Stimulated activated naive CD8-positive, alpha-beta T cell treated with anti-CD3 and anti-CD28 coated beads, Interleukin-15, amount 100 ng/mL, for 72 hours (primary cell): ENCODE data around the gene SFXN2.
A peak's percentile ranks its signal among the peaks of the same experiment; 100 is the strongest.
"Not testable (repeated sequence)": the region's sequence is repeated elsewhere in the genome, so short reads cannot be mapped to it uniquely, and the experiment has no call there.

Experiments
- ATAC-seq: fragments of 150-1000 bp; cut with Tn5 transposase; 2 replicates; pipeline ENCODE4 v1.10.0; 2021; ENCODE audit warnings: mild to moderate bottlenecking, moderate library complexity
- DNase-seq, 2 donors: peaks; one replicate each; pipeline ENCODE4 v3.0.0; 2021 to 2022
- H3K27ac Mint-ChIP-seq, 2 donors: one replicate each; pipeline ENCODE4 v1.8.0; 2022; ENCODE audit warnings: mild to moderate bottlenecking in 2 of 2, mixed read lengths in 2 of 2, moderate library complexity in 2 of 2
- H3K27me3 Mint-ChIP-seq: one replicate; pipeline ENCODE4 v1.8.0; 2022; ENCODE audit warnings: mixed read lengths
- H3K4me1 Mint-ChIP-seq: one replicate; pipeline ENCODE4 v1.8.0; 2022; ENCODE audit warnings: mild to moderate bottlenecking, mixed read lengths
- H3K4me3 Mint-ChIP-seq, 2 donors: one replicate each; pipeline ENCODE4 v1.8.0; 2022; ENCODE audit warnings: mild to moderate bottlenecking in 2 of 2, mixed read lengths in 2 of 2, moderate library complexity in 1 of 2
- H3K9me3 Mint-ChIP-seq, 2 donors: one replicate each; pipeline ENCODE4 v1.8.0; 2022; ENCODE audit warnings: mixed read lengths in 2 of 2

SFXN2 gene

DNA sequence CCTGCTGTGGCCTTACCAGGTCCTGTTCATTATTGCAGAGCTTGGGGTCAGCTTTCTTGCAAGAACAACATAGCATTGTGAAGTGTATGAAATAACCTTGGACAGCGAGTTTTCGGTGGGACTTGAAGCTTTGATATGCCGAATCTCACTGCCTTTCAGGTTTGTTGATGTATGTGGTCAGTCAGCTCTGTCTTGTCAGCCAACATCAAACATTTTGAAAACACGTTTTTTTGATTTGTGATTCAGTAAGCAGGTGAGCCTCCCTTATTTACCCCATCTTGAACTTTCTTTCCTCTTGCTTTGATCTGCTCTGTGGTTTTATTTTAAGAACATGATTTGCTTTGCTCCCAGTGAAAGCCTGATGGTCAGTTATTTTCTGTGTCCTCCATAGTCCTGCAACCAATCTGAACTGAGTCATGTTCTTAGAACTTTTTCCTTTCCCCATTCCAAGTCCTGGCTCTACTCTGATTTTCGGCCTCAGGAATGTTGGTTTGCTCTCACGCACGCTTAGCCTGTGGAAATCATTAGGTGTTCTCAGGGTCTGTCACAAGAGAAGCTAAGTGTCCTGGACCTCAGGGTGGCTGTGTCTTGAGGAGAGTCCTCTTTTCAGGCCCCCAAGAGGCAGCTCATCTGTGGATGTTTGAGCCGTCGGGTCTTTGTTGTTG, 38.0 kb downstream of the SFXN2 start:
- DNase-seq = no peak
- Mint-ChIP-seq H3K4me3 (no peak overlapping the region), H3K27ac (no peak overlapping the region)

DNA sequence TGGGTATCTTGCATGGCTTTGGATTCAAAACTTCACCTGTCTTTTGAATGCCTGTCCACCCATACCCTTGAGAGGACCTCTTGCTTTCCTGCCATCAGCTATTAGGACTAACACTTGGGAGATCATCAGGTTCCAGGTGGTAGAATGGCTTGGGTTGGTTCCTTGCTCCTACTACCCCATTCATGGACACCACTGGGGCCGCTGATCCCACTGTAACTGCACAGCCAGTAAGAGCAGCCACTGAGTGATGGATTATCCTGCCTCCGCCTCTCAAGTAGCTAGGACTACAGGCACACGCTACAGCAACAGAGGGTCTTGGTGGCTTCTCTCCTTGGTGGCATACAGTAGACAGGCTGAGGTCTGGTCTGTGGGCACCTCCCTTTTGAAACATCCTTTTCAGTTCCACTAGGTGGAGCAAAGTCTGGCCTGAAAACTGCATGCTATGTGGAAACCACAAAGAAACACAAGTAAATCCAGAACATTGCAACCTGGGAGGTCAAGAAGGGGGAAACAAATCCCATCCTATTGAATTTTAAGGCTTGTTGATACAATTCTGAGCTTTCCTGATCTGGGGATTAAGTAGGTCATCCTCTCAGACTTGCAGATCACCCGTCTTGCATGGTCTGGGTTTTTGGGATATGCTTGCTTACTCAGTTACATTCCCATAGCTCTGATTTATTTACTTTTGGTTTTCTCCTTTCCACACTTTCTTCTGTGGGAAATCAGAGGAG, 38.7 kb downstream of the SFXN2 start:
- no peak for DNase-seq
- Mint-ChIP-seq H3K4me3 (no peak overlapping the region), H3K27me3 (no peaks in the 10 kb centered on the region), H3K27ac (no peak overlapping the region), H3K4me1 (peaks cover 50% of the 10 kb centered on the region), H3K9me3 (no peaks in the 10 kb centered on the region)
- ATAC-seq = peak; percentile 87

More for the DNA sequence above, 38.0 kb downstream of the SFXN2 start:
- no peak for ATAC-seq
- no peaks in the 10 kb centered on the region for H3K27me3 Mint-ChIP-seq
- no peaks in the 10 kb centered on the region for H3K9me3 Mint-ChIP-seq
- H3K4me1 Mint-ChIP-seq = peaks cover 44% of the 10 kb centered on the region

DNA sequence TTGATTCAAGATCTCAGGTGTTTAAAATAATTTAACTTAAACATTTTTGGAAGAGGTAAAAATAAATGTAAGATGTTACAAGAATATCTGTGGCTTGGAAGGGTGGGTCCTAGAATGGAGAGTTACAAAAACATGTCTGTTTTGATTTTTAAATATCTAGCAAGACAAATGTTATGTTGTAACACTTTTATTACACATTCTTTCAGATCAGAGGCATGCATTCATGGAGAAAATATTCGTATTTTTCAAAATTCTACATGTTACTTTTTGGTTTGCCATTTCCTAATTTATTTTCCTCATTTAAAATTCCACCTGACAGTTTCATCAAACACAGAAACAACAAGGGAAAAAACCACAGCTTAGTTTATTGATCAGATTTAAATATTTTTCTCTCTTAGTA, 39.3 kb downstream of the SFXN2 start:
- DNase-seq (no peak), ATAC-seq (no peak)
- Mint-ChIP-seq H3K4me3 (no peak overlapping the region), H3K4me1 (peaks cover 50% of the 10 kb centered on the region), H3K9me3 (no peaks in the 10 kb centered on the region), H3K27ac (no peak overlapping the region), H3K27me3 (no peaks in the 10 kb centered on the region)

DNA sequence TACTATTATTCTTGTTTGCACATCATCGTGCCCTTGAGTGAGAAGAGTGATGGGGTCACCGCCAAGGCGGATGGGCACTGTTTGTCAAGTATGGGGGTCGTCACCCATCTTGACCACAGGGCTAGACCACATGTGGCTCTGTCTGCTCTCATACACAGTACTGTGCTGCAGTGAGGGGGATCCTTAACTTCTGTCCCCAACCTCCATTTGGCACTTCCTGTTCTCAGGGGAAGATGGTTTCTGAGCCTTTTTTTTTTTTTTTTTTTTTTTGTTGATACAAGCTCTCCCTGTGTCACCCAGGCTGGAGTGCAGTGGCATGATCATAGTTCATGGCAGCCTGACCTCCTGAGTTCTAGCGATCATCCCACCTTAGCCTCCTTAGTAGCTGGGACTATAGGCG, 42.9 kb downstream of the SFXN2 start:
- no peak for DNase-seq
- no peaks in the 10 kb centered on the region for H3K27me3 Mint-ChIP-seq
- H3K27ac Mint-ChIP-seq = no peak overlapping the region
- no peak overlapping the region for H3K4me3 Mint-ChIP-seq
- no peak for ATAC-seq
- no peaks in the 10 kb centered on the region for H3K9me3 Mint-ChIP-seq
- H3K4me1 Mint-ChIP-seq = peaks cover 43% of the 10 kb centered on the region

DNA sequence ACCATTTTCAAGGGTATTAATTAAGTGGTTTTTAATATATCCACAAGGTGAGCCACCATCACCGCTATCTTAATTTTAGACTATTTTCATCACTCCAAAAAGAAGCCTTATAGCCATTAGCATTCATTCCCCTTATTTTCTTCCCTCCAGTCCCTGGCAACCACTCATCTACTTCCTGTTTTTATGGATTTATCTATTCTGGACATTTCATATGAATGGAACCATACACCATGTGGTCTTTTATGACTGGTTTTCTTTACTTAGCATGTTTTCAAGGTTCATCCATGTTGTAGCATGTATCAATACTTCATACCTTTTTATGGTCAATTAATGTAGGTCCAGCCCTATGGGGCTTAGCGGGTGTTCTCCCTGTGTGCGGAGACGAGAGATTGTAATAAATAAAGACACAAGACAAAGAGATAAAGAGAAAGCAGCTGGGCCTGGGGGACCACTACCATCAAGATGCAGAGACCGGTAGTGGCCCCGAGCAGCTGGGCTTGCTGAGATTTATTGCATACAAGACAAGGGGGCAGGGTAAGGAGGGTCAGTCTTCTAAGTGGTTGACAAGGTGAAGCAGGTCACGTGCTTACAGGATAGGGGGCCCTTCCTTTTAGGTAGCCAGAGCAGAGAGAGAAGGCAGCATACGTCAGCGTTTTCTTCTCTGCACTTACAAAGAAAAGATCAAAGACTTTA, 44.0 kb downstream of the SFXN2 start:
- Mint-ChIP-seq H3K4me3 (peak overlapping the region; percentile 13 to 36), H3K4me1 (peaks cover 39% of the 10 kb centered on the region), H3K27me3 (no peaks in the 10 kb centered on the region), H3K27ac (no peak overlapping the region), H3K9me3 (no peaks in the 10 kb centered on the region)
- ATAC-seq (no peak), DNase-seq (no peak)

DNA sequence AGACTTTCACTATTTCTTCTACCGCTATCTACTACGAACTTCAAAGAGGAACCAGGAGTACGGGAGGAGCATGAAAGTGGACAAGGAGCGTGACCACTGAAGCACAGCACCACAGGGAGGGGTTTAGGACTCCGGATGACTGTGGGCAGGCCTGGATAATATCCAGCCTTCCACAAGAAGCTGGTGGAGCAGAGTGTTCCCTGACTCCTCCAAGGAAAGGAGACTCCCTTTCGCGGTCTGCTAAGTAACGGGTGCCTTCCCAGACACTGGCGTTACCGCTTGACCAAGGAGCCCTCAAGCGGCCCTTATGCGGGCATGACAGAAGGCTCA, 44.5 kb downstream of the SFXN2 start:
- H3K9me3 Mint-ChIP-seq, DNase-seq, ATAC-seq, H3K27me3 Mint-ChIP-seq, H3K27ac Mint-ChIP-seq: not testable (repeated sequence)
- H3K4me3 Mint-ChIP-seq = peak overlapping the region in 1 of 2 donors; percentile 36
- peaks cover 36% of the 10 kb centered on the region for H3K4me1 Mint-ChIP-seq

DNA sequence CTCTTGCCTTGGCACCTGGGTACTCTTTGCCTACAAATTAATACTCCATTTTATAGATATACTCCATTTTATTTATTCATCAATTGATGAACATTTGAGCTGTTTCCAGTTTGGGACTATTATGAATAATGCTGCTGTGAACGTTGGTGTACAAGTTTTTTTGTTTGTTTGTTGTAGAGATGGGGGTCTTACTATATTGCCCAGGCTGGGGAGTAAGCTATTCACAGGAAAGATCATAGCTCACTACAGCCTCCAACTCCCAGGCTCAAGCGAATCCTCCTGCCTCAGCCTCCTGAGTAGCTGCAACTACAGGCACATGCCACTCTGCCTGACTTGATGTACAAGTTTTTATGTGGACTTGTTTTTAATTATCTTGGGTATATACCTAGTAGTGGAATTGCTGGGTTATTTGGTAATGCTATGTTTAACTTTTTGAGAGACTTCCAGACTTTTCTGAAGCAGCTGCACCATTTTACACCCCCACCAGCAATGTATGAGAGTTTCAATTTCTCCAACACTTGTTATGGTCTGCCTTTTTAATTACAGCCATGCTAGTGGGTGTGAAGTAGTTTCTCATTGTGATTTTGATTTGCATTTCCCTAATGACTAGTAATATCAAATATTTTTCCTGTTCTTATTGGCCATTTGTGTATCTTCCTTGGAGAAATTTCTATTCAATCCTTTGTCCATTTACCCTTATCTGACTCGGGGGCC, 45.2 kb downstream of the SFXN2 start:
- Mint-ChIP-seq H3K4me3 (no peak overlapping the region), H3K9me3 (no peaks in the 10 kb centered on the region), H3K27ac (peak overlapping the region in 1 of 2 donors; percentile 14), H3K27me3 (no peaks in the 10 kb centered on the region), H3K4me1 (peaks cover 43% of the 10 kb centered on the region)
- DNase-seq (no peak), ATAC-seq (no peak)

DNA sequence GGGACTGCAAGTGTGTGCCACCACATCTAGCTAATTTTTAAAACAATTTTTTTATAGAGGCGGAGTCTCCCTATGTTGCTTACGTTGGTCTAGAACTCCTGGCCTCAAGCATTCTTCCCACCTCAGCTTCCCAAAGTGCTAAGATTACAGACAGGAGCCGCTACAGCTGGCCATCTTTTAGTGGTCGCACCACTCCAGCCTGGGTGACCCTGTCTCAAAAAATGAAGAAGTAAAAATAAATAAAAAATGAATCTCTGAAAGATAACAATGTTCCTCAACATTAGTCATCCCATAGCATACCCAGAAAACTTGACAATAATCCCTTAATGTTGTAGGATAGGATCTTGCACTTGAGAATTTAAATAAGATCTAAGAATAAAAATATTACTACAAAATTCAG, 47.5 kb downstream of the SFXN2 start:
- Mint-ChIP-seq H3K27ac (no peak overlapping the region), H3K4me1 (peaks cover 59% of the 10 kb centered on the region), H3K4me3 (no peak overlapping the region), H3K27me3 (no peaks in the 10 kb centered on the region), H3K9me3 (no peaks in the 10 kb centered on the region)
- ATAC-seq (no peak), DNase-seq (no peak)

DNA sequence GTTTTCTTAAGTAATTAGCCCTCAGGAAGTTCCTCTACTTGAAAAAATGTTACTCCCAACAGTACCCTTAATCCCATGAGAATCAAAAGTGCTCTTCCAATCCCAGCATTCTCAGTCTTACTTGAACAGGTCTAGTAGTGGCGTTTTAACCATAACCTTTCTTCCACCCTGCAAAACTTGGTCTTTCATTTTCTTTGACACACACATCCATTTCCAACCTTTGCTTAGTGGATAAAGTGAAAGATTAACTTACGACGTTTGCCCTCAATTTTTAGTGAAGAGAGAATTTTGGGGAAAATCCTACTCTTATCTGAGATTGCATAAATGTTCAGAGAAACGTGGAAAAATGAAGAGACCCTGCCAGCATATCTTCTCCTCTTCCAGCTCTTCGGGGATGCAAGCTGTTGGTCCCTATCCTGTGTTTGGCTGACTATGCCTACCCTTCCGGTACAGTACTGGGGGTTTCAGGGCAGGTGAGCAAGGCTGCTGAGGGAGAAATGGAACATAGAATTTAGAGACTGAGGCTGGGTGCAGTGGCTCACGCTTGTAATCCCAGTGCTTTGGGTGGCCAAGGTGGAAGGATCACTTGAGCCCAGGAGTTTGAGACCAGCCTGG, 48.1 kb downstream of the SFXN2 start:
- no peaks in the 10 kb centered on the region for H3K9me3 Mint-ChIP-seq
- no peaks in the 10 kb centered on the region for H3K27me3 Mint-ChIP-seq
- DNase-seq (no peak), ATAC-seq (no peak)
- H3K4me3 Mint-ChIP-seq = no peak overlapping the region
- H3K27ac Mint-ChIP-seq = no peak overlapping the region
- peaks cover 60% of the 10 kb centered on the region for H3K4me1 Mint-ChIP-seq

DNA sequence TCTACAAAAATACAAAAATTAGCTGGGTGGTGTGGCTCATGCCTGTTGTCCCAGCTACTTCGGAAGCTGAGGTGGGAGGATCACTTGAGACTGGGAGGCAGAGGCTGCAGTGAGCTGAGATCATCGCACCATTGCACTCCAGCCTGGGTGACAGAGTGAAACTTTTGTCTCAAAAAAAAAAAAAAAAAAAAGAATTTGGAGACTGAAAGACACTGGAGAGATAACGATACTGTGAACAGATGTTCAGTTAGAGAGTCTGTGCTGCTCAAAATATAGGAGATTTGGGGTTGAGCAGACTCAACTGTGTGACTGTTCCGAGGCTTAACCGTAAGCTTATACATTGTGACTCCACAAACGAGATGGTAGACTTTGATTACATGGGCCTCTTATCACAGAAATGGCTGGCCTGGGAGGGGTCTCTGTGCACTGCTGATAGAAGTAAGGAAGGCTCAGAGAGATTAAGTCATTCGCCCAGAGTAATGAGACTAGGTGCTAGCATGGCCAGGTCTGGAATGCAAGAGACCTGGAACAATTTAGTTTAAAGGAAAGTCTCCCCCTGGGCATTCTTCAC, 48.7 kb downstream of the SFXN2 start:
- DNase-seq = no peak
- peaks cover 59% of the 10 kb centered on the region for H3K4me1 Mint-ChIP-seq
- no peaks in the 10 kb centered on the region for H3K27me3 Mint-ChIP-seq
- no peak overlapping the region for H3K27ac Mint-ChIP-seq
- H3K4me3 Mint-ChIP-seq = no peak overlapping the region
- no peak for ATAC-seq
- no peaks in the 10 kb centered on the region for H3K9me3 Mint-ChIP-seq

DNA sequence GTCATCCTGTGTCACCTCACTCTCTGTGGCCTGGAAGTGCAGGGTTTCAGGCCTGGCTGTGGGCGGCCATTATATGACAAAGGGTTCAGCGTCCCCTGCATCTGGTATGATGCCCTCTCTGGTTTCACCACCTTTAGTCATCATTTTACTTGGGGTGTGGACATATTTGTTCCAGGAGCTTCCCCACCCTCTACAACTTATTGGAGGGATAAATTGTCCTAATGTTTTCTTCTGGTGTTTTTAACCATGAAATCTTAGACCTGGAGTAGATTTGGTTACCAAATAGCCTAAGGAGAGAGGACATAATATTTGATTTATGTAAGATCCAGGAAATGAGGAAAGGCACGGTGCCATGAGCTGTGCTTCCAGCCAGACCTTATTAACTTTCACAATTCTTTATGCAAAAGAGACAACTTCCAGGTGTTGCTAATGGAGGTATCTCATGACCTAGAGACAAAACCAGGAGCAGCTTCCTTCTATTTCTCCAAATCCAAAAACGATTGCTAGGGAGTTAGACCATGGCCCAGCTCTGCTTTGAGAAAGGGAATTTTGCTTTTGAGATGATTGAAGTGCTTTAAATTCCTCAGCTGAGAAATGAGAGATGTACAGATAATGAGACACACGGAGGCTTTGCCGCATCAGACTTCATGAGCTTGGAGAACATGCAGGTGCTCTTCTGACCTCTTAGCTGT, 50.2 kb downstream of the SFXN2 start:
- no peak overlapping the region for H3K4me3 Mint-ChIP-seq
- DNase-seq (no peak), ATAC-seq (no peak)
- no peaks in the 10 kb centered on the region for H3K27me3 Mint-ChIP-seq
- no peak overlapping the region for H3K27ac Mint-ChIP-seq
- no peaks in the 10 kb centered on the region for H3K9me3 Mint-ChIP-seq
- H3K4me1 Mint-ChIP-seq = peaks cover 56% of the 10 kb centered on the region

DNA sequence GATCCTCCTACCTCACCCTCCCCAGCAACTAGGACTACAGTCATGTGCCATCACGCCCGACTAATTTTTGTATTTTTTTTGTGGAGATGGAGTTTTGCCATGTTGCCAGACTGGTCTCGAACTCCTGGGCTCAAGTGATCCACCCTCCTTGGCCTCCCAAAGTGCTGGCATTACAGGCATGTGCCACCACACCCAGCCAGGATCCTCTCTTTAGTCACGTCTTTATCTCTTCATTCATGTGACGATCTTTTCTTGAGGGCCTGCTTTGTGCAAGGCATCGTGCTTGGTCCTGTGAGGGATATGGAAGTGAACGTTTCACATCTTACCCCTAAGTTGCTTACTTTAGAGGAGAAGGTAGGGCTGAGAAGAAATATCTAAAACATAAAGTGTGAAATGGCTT, 50.9 kb downstream of the SFXN2 start:
- ATAC-seq (no peak), DNase-seq (no peak)
- Mint-ChIP-seq H3K4me1 (peaks cover 59% of the 10 kb centered on the region), H3K27ac (peak overlapping the region in 1 of 2 donors; percentile 68), H3K27me3 (no peaks in the 10 kb centered on the region), H3K9me3 (no peaks in the 10 kb centered on the region), H3K4me3 (no peak overlapping the region)

DNA sequence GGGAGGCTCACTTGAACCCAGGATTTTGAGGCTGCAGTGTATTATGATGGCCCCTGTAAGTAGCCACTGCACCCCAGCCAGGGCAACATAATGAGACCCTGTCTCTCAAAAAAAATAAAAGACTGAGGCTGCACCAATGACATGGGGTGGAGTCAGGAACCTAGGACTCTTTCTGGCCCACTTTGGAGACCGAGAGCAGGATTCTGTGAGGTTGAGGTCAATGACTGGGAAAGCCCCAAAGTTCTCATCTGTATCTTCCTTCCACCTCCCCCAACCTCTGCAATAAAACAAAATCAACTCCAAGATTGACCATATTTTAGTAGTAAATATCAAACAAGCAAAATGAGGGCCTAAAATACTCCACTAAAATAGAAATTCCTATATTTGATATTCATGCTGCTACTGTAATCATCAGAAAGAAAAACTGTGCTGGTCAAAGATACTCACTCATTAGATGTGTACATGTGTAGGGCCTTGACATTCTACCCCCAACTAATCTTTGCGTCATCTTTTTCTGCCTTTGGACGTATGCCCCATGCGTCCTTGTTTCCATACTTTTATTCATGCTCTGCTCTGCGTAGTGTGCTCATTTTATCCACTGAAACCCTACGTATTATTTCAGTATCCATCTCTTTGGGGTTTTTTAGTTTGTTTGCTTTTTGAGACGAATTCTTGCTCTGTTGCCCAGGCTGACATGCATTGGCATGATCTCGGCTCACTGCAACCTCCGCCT, 53.2 kb downstream of the SFXN2 start:
- Mint-ChIP-seq H3K9me3 (no peaks in the 10 kb centered on the region), H3K27ac (peak overlapping the region in 1 of 2 donors; percentile 28), H3K27me3 (no peaks in the 10 kb centered on the region), H3K4me1 (peaks cover 71% of the 10 kb centered on the region), H3K4me3 (no peak overlapping the region)
- peak; percentile 78 for ATAC-seq
- no peak for DNase-seq

DNA sequence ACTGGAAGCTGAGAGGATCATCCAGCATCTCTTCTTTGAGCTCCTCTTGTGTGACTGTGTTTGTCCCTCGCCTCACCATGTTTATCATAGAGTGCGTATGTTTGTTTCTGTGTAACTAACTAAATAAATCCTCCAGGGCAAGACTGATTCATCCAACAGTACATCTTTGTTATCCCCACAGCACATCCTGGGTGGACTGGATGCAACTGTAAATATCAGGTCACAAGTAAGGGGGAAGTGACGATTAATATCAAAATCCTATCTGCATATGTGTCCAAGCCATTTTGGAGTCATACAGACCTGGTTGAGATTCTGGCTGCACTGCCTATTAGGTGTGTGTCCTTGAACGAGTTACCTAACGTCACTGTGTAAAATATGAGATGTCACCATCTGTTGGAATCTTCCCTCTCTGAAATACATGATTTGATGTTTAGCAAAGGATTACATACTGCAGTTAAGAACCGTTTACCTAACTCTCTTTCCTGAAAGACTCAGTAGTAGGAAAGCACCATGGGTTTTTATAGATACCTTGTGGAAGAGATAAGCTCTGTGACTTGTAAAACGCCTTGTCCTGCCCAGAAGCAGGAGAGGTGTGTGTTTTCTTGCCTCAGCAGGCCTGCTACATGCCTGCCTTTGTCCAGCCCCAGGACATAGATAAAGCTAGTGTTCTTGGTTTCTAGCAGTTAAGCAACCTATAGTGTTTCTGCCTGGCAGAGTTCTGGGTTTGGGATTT, 55.1 kb downstream of the SFXN2 start:
- Mint-ChIP-seq H3K4me3 (no peak overlapping the region), H3K9me3 (no peaks in the 10 kb centered on the region), H3K4me1 (peaks cover 80% of the 10 kb centered on the region), H3K27me3 (no peaks in the 10 kb centered on the region), H3K27ac (peak overlapping the region in 1 of 2 donors; percentile 29)
- DNase-seq (no peak), ATAC-seq (no peak)
